ENCODE measurements around the gene VARS2.

Gene VARS2

DNA sequence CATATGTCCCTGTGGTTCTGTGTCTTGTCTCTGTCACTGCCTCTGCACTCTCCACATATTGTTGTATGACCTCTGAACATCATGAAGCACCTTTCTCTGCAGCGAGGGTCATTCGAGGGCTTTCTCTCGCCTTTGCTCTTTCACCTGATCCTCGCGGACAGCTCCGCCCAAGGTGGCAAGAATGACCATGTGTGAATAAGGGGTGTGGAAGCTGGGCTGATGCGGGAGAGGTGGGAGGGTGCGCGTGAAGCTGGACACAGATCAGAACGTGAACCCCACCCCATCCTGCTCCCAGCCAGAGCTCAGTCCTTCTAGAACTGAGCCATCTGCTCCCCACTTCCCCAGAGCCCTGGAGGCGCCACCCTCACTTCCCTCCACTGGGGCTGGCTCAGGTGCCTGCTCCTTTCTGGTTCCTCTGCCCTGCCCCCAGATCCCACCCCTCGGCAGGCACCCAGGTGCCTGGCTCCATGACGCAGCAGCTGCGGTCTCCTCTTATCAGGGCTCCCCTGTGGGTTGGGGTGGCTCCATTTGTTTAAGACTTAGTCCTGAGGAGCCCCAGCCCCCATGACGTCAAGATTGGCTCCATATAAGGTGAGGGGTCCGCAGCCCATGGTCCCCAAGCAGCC lies 26.4 kb downstream of the VARS2 start, which contains the start of gene MUCL3:
MUCL3 (plus strand) TSS at position 613 of the 626 bp plus-strand sequence. CDS start 27 bp downstream, outside the sequence.
- TF ChIP-seq, protein P1, sequence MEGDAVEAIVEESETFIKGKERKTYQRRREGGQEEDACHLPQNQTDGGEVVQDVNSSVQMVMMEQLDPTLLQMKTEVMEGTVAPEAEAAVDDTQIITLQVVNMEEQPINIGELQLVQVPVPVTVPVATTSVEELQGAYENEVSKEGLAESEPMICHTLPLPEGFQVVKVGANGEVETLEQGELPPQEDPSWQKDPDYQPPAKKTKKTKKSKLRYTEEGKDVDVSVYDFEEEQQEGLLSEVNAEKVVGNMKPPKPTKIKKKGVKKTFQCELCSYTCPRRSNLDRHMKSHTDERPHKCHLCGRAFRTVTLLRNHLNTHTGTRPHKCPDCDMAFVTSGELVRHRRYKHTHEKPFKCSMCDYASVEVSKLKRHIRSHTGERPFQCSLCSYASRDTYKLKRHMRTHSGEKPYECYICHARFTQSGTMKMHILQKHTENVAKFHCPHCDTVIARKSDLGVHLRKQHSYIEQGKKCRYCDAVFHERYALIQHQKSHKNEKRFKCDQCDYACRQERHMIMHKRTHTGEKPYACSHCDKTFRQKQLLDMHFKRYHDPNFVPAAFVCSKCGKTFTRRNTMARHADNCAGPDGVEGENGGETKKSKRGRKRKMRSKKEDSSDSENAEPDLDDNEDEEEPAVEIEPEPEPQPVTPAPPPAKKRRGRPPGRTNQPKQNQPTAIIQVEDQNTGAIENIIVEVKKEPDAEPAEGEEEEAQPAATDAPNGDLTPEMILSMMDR (IDR thresholded peaks at IDR 0.05; ENCODE audit: insufficient read depth, low read depth, low read length, missing control alignments): no peak
- H3K4me3 ChIP-seq (ENCODE audit: low read length): no peak within 1 kb of the TSS
- no peak for DNase-seq (ENCODE audit: low read depth)

- TF ChIP-seq, protein P1 (IDR thresholded peaks at IDR 0.05; ENCODE audit: insufficient read depth, low read depth, low read length, missing control alignments): peak; percentile 72
- peak; percentile 89 for DNase-seq (ENCODE audit: low read depth)
- H3K4me3 ChIP-seq (ENCODE audit: low read length): no peak overlapping the region
These were observed 28.5 kb downstream of the VARS2 start for GRCh38 chr6:30942338-30943060.

- no peak overlapping the region for H3K4me3 ChIP-seq (ENCODE audit: low read length)
- TF ChIP-seq, protein P1 (IDR thresholded peaks at IDR 0.05; ENCODE audit: insufficient read depth, low read depth, low read length, missing control alignments): no peak
- DNase-seq (ENCODE audit: low read depth): no peak
These were observed 30.0 kb downstream of the VARS2 start for GRCh38 chr6:30944051-30944450.

- TF ChIP-seq, protein P1 (IDR thresholded peaks at IDR 0.05; ENCODE audit: insufficient read depth, low read depth, low read length, missing control alignments): no peak
- DNase-seq (ENCODE audit: low read depth): no peak
- H3K4me3 ChIP-seq (ENCODE audit: low read length): no peak overlapping the region
These were observed 31.2 kb downstream of the VARS2 start for GRCh38 chr6:30945281-30945680.

DNA sequence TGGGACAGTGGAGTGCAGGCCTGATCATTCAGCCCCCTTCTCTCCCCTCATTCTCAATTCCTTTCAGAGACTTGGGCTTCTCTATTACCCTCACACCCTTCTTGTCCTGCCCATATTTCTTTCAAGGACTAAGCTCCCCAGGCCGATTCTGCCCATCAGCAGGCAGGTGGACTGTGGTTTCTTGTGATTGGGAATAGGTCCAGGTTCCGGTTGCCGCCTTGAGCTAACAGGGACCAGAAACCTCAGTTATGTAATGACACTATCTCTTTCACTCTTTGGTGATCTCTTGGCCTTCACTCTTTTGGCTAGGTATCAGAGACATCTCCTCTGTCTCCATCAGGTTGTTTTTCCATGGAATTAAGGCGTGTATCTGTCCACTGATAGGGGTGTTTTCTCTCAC lies 33.2 kb downstream of the VARS2 start:
- TF ChIP-seq, protein P1 (IDR thresholded peaks at IDR 0.05; ENCODE audit: insufficient read depth, low read depth, low read length, missing control alignments): no peak
- no peak for DNase-seq (ENCODE audit: low read depth)
- H3K4me3 ChIP-seq (ENCODE audit: low read length): no peak overlapping the region

- TF ChIP-seq, protein P1 (IDR thresholded peaks at IDR 0.05; ENCODE audit: insufficient read depth, low read depth, low read length, missing control alignments): no peak
These were observed 34.8 kb downstream of the VARS2 start for GRCh38 chr6:30948811-30949210.

More at GRCh38 chr6:30948811-30949210, 34.8 kb downstream of the VARS2 start:
- H3K4me3 ChIP-seq (ENCODE audit: low read length): no peak overlapping the region
- DNase-seq (ENCODE audit: low read depth): no peak

All from epithelial cell of esophagus (primary cell).